ENCODE data around the gene COL13A1.

Gene COL13A1

GRCh38 chr10:69996611-69997010 lies 194.9 kb downstream of the COL13A1 start:
- H3K9me3 ChIP-seq (ENCODE audit: insufficient read depth, low read length) = no peaks in the 10 kb centered on the region; the same call in 1 of the 2 replicates
- H3K36me3 ChIP-seq (ENCODE audit: insufficient read depth, insufficient read length, low read length) = no peaks in the 10 kb centered on the region
- no peak for DNase-seq (ENCODE audit: low read depth, low spot score)
- no peak for TF ChIP-seq SUZ12 (IDR thresholded peaks at IDR 0.05; ENCODE audit: extremely low read depth, insufficient read depth, insufficient read length)
- TF ChIP-seq YY1 (IDR thresholded peaks at IDR 0.05; ENCODE audit: insufficient read depth, insufficient read length) = no peak
- no peak for TF ChIP-seq ZNF274 (IDR thresholded peaks at IDR 0.05; ENCODE audit: low read depth, low read length)
- H3K27me3 ChIP-seq (ENCODE audit: insufficient read depth, insufficient read length) = no peaks in the 10 kb centered on the region
- no peaks in the 10 kb centered on the region for H3K4me1 ChIP-seq (ENCODE audit: insufficient read depth, insufficient read length)
- H3K4me3 ChIP-seq (ENCODE audit: insufficient read length, low read depth) = no peak overlapping the region
- no peak overlapping the region for H3K9ac ChIP-seq (ENCODE audit: insufficient read length, low read depth)

GRCh38 chr10:70000262-70000661 lies 198.6 kb downstream of the COL13A1 start:
- TF ChIP-seq YY1 (IDR thresholded peaks at IDR 0.05; ENCODE audit: insufficient read depth, insufficient read length) = no peak
- no peak for TF ChIP-seq SUZ12 (IDR thresholded peaks at IDR 0.05; ENCODE audit: extremely low read depth, insufficient read depth, insufficient read length)
- TF ChIP-seq ZNF274 (IDR thresholded peaks at IDR 0.05; ENCODE audit: low read depth, low read length) = no peak
- H3K4me1 ChIP-seq (ENCODE audit: insufficient read depth, insufficient read length) = no peaks in the 10 kb centered on the region
- no peak overlapping the region for H3K9ac ChIP-seq (ENCODE audit: insufficient read length, low read depth)
- H3K4me3 ChIP-seq (ENCODE audit: insufficient read length, low read depth) = no peak overlapping the region
- no peaks in the 10 kb centered on the region for H3K9me3 ChIP-seq (ENCODE audit: insufficient read depth, low read length)
- no peaks in the 10 kb centered on the region for H3K27me3 ChIP-seq (ENCODE audit: insufficient read depth, insufficient read length)
- DNase-seq (ENCODE audit: low read depth, low spot score) = no peak
- H3K36me3 ChIP-seq (ENCODE audit: insufficient read depth, insufficient read length, low read length) = no peaks in the 10 kb centered on the region

GRCh38 chr10:70007116-70007820 lies 205.6 kb downstream of the COL13A1 start:
- TF ChIP-seq YY1 (IDR thresholded peaks at IDR 0.05; ENCODE audit: insufficient read depth, insufficient read length) (no peak), SUZ12 (IDR thresholded peaks at IDR 0.05; ENCODE audit: extremely low read depth, insufficient read depth, insufficient read length) (no peak), ZNF274 (IDR thresholded peaks at IDR 0.05; ENCODE audit: low read depth, low read length) (no peak)
- DNase-seq (ENCODE audit: low read depth, low spot score) = no peak
- no peak overlapping the region for H3K9ac ChIP-seq (ENCODE audit: insufficient read length, low read depth)
- no peaks in the 10 kb centered on the region for H3K27me3 ChIP-seq (ENCODE audit: insufficient read depth, insufficient read length)
- H3K9me3 ChIP-seq (ENCODE audit: insufficient read depth, low read length) = no peaks in the 10 kb centered on the region
- no peak overlapping the region for H3K4me3 ChIP-seq (ENCODE audit: insufficient read length, low read depth)
- no peaks in the 10 kb centered on the region for H3K36me3 ChIP-seq (ENCODE audit: insufficient read depth, insufficient read length, low read length)
- no peaks in the 10 kb centered on the region for H3K4me1 ChIP-seq (ENCODE audit: insufficient read depth, insufficient read length)

Data from NT2/D1 (cell line).